ENCODE results near the gene COL9A1.

DNA sequence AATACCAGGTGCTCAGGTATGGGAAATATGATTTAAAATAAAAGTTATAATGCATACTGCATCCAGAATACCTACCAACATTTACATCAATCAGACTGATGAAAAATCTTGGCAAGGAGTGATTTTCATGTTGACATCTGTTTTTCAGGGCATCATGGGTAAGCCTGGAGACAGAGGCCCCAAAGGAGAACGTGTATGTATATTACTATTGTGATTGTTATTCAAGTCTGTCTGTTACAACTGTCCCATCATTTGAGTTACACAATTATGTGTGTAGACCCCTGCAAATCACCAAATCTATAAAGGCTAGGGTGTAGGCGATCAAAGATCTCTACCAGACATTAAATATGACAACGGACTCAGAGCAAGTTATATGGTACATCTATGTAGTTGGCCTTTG is 118.2 kb downstream of the COL9A1 start:
- TF ChIP-seq, protein P1, sequence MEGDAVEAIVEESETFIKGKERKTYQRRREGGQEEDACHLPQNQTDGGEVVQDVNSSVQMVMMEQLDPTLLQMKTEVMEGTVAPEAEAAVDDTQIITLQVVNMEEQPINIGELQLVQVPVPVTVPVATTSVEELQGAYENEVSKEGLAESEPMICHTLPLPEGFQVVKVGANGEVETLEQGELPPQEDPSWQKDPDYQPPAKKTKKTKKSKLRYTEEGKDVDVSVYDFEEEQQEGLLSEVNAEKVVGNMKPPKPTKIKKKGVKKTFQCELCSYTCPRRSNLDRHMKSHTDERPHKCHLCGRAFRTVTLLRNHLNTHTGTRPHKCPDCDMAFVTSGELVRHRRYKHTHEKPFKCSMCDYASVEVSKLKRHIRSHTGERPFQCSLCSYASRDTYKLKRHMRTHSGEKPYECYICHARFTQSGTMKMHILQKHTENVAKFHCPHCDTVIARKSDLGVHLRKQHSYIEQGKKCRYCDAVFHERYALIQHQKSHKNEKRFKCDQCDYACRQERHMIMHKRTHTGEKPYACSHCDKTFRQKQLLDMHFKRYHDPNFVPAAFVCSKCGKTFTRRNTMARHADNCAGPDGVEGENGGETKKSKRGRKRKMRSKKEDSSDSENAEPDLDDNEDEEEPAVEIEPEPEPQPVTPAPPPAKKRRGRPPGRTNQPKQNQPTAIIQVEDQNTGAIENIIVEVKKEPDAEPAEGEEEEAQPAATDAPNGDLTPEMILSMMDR (IDR thresholded peaks at IDR 0.05; ENCODE audit: insufficient read depth, low read length, poor library complexity, severe bottlenecking) = no peak
- TF ChIP-seq EZH2phosphoT487 (conservative IDR thresholded peaks at IDR 0.05; ENCODE audit: low read length) = no peak
